Neural progenitor cell (in vitro differentiated cells): ENCODE results near the gene DOCK3. TPM values are rescaled to one million over a fixed set of nuclear protein-coding genes. Genes with fewer than 3 reads are reported as not detected.
"Not testable (repeated sequence)": the region's sequence is repeated elsewhere in the genome, so short reads cannot be mapped to it uniquely, and the experiment has no call there.

Source experiments
- DNase-seq: peaks from one replicate; pipeline ENCODE4 v3.0.0-alpha.2; 2016; ENCODE audit warnings: low spot score
- H2AFZ ChIP-seq: fragments of 200-600 bp; sonication (generic); replicated peaks from 2 replicates; pipeline ENCODE4 v1.6.1; 2016; ENCODE audit warnings: antibody characterized with exemption
- H3F3A ChIP-seq: fragments of 200-600 bp; sonication (generic); 2 replicates; pipeline ENCODE4 v1.6.1; 2016; ENCODE audit warnings: antibody characterized with exemption, low read depth
- H3K27ac ChIP-seq: fragments of 200-600 bp; sonication (generic); 2 replicates; pipeline ENCODE4 v1.5.1; 2016; ENCODE audit warnings: mild to moderate bottlenecking
- H3K27me3 ChIP-seq: fragments of 200-600 bp; sonication (generic); 2 replicates; pipeline ENCODE4 v1.6.1; 2016; ENCODE audit warnings: mild to moderate bottlenecking, moderate library complexity
- H3K36me3 ChIP-seq: fragments of 200-600 bp; sonication (generic); 2 replicates; pipeline ENCODE4 v1.5.1; 2016
- H3K4me1 ChIP-seq: fragments of 200-600 bp; sonication (generic); 2 replicates; pipeline ENCODE4 v1.6.1; 2016; ENCODE audit warnings: mixed run types
- H3K4me2 ChIP-seq: fragments of 200-600 bp; sonication (generic); 2 replicates; pipeline ENCODE4 v1.6.1; 2016
- H3K4me3 ChIP-seq: fragments of 200-600 bp; sonication (generic); 2 replicates; pipeline ENCODE4 v1.5.1; 2016
- H3K79me2 ChIP-seq: fragments of 200-600 bp; sonication (generic); 2 replicates; pipeline ENCODE4 v1.6.1; 2016; ENCODE audit warnings: low read depth
- H3K9ac ChIP-seq: fragments of 200-600 bp; sonication (generic); 2 replicates; pipeline ENCODE4 v1.6.1; 2016
- H3K9me3 ChIP-seq: fragments of 200-600 bp; sonication (generic); 2 replicates; pipeline ENCODE4 v1.5.1; 2016; ENCODE audit warnings: low read depth
- H4K20me1 ChIP-seq: fragments of 200-600 bp; sonication (generic); 2 replicates; pipeline ENCODE4 v1.6.1; 2016; ENCODE audit warnings: low read depth
- H3K27ac Mint-ChIP-seq: 3 replicates; pipeline ENCODE4 v1.8.0; 2021; ENCODE audit warnings: mixed read lengths
- H3K27me3 Mint-ChIP-seq: 2 replicates; pipeline ENCODE4 v1.8.0; 2022; ENCODE audit warnings: low read depth, mild to moderate bottlenecking, inconsistent platforms, moderate library complexity, mixed read lengths; ENCODE audit not compliant: insufficient read depth
- H3K36me3 Mint-ChIP-seq: 3 replicates; pipeline ENCODE4 v1.8.0; 2021; ENCODE audit warnings: mixed read lengths
- H3K4me1 Mint-ChIP-seq: 3 replicates; pipeline ENCODE4 v1.8.0; 2021; ENCODE audit warnings: mixed read lengths
- H3K4me3 Mint-ChIP-seq: 3 replicates; pipeline ENCODE4 v1.8.0; 2021; ENCODE audit warnings: mild to moderate bottlenecking, moderate library complexity, mixed read lengths
- H3K9me3 Mint-ChIP-seq: 3 replicates; pipeline ENCODE4 v1.8.0; 2020; ENCODE audit warnings: mixed read lengths
- CTCF ChIP-seq: fragments of 200-600 bp; sonication (generic); IDR thresholded peaks from 2 replicates; pipeline ENCODE4 v1.5.1; 2017; ENCODE audit warnings: antibody characterized with exemption, mild to moderate bottlenecking
- EZH2 ChIP-seq: fragments of 200-600 bp; sonication (generic); IDR thresholded peaks from 2 replicates; pipeline ENCODE4 v1.6.1; 2017; ENCODE audit warnings: antibody characterized with exemption, mild to moderate bottlenecking, moderate library complexity
- EZH2phosphoT487 ChIP-seq: fragments of 200-600 bp; sonication (generic); IDR thresholded peaks from 2 replicates; pipeline ENCODE4 v1.6.1; 2017; ENCODE audit warnings: antibody characterized with exemption
- total RNA-seq: library from RNA; depleted of rRNA; stranded (reverse); fragments of >200 nt; gene quantifications from 2 replicates; pipeline ENCODE4 v1.2.3, GENCODE V29; 2015; ENCODE audit warnings: low replicate concordance

Gene DOCK3
- total RNA-seq, 1 donor from 2014 or later, result 10.7 TPM

DNA sequence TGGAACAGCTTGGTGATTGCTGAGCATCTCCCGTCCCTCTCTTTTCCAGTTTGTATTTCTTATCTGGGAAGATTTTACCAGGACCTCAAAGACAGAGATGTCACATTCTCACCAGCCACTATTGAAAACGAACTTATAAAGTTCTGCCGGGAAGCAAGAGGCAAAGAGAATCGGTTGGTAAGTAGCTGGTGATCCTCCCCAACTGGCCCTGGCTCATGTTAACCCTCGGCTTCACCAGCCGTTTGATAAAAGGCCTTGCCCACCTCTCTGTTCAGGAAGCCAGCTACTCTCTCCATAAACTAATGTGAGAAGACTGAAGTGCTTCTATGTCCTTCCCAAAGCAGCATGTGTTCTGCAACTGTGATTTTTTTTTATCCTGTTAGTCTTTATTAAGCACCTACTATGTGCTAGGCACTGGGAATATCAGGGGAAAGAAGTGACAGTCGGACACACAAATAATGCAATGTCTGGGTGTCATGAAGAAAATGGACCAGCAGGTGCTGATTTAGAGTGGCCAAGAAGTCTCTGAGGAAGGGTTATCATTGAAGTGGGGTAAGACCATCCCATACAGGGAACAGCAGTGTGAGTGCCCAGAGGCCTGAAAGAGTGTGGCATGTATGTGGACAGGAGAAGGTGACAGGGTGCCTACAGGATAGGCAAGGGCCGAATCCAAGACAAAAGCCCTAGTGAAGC is 711.6 kb downstream of the DOCK3 start:
- Mint-ChIP-seq H3K36me3 (peaks cover 24% of the 10 kb centered on the region), H3K4me3 (peak overlapping the region; percentile 99), H3K4me1 (peaks cover 40% of the 10 kb centered on the region), H3K9me3 (no peaks in the 10 kb centered on the region), H3K27ac (no peak overlapping the region), H3K27me3 (peaks cover 10% of the 10 kb centered on the region)
- DNase-seq, result no peak
- Histone ChIP-seq H3K27ac (no peak overlapping the region), H3K36me3 (no peaks in the 10 kb centered on the region), H2AFZ (no peak overlapping the region), H3K9ac (peak overlapping the region; percentile 88), H3K4me2 (peak overlapping the region; percentile 85), H3K79me2 (peaks cover 49% of the 10 kb centered on the region), H3K27me3 (no peaks in the 10 kb centered on the region), H3K4me3 (peak overlapping the region; percentile 79), H4K20me1 (peaks cover 36% of the 10 kb centered on the region), H3F3A (peaks cover 60% of the 10 kb centered on the region), H3K4me1 (peaks cover 22% of the 10 kb centered on the region), H3K9me3 (no peaks in the 10 kb centered on the region)
- TF ChIP-seq CTCF (no peak), EZH2phosphoT487 (no peak), EZH2 (no peak)

- no peak overlapping the region for H3K9ac ChIP-seq
- H3K79me2 ChIP-seq, result peaks cover 54% of the 10 kb centered on the region
- Mint-ChIP-seq H3K36me3 (peaks cover 21% of the 10 kb centered on the region), H3K4me3 (peak overlapping the region; percentile 99), H3K27me3 (peaks cover 8% of the 10 kb centered on the region), H3K9me3 (no peaks in the 10 kb centered on the region), H3K4me1 (peaks cover 40% of the 10 kb centered on the region), H3K27ac (no peak overlapping the region)
- no peak for TF ChIP-seq EZH2
- peak overlapping the region; percentile 85 for H3K4me2 ChIP-seq
- H3K27me3 ChIP-seq, result no peaks in the 10 kb centered on the region
- no peak for DNase-seq
- peak overlapping the region; percentile 79 for H3K4me3 ChIP-seq
- no peaks in the 10 kb centered on the region for H3K9me3 ChIP-seq
- peaks cover 36% of the 10 kb centered on the region for H4K20me1 ChIP-seq
- peaks cover 60% of the 10 kb centered on the region for H3F3A ChIP-seq
- peaks cover 22% of the 10 kb centered on the region for H3K4me1 ChIP-seq
- no peak overlapping the region for H3K27ac ChIP-seq
- H3K36me3 ChIP-seq, result no peaks in the 10 kb centered on the region
- H2AFZ ChIP-seq, result no peak overlapping the region
These were observed 712.1 kb downstream of the DOCK3 start for GRCh38 chr3:51386852-51387229.

- Histone ChIP-seq H3K4me1 (peaks cover 26% of the 10 kb centered on the region), H3K4me2 (peak overlapping the region; percentile 85), H3K79me2 (peaks cover 59% of the 10 kb centered on the region), H4K20me1 (peaks cover 39% of the 10 kb centered on the region), H3F3A (peaks cover 60% of the 10 kb centered on the region)
- not testable (repeated sequence) for H3K36me3 ChIP-seq, H3K9me3 Mint-ChIP-seq, H3K9me3 ChIP-seq, DNase-seq, H3K27ac ChIP-seq, H2AFZ ChIP-seq, H3K9ac ChIP-seq, H3K27me3 ChIP-seq, H3K4me3 ChIP-seq, H3K27ac Mint-ChIP-seq, H3K27me3 Mint-ChIP-seq
- Mint-ChIP-seq H3K4me3 (peak overlapping the region; percentile 99), H3K4me1 (peaks cover 40% of the 10 kb centered on the region), H3K36me3 (peaks cover 20% of the 10 kb centered on the region)
These were observed 712.6 kb downstream of the DOCK3 start for GRCh38 chr3:51387281-51387680.

- TF ChIP-seq EZH2phosphoT487, result no peak
- TF ChIP-seq EZH2, result no peak
- peak; percentile 11 for TF ChIP-seq CTCF
- peaks cover 7% of the 10 kb centered on the region for H3K36me3 ChIP-seq
- peaks cover 51% of the 10 kb centered on the region for H4K20me1 ChIP-seq
- Mint-ChIP-seq H3K27me3 (peaks cover 10% of the 10 kb centered on the region), H3K4me1 (peaks cover 43% of the 10 kb centered on the region), H3K36me3 (peaks cover 31% of the 10 kb centered on the region), H3K9me3 (peaks cover 6% of the 10 kb centered on the region), H3K4me3 (no peak overlapping the region), H3K27ac (no peak overlapping the region)
- H3F3A ChIP-seq, result peaks cover 60% of the 10 kb centered on the region
- H3K4me2 ChIP-seq, result no peak overlapping the region
- no peaks in the 10 kb centered on the region for H3K27me3 ChIP-seq
- H3K27ac ChIP-seq, result no peak overlapping the region
- no peaks in the 10 kb centered on the region for H3K9me3 ChIP-seq
- H2AFZ ChIP-seq, result no peak overlapping the region
- H3K4me3 ChIP-seq, result no peak overlapping the region
- no peak for DNase-seq
- peaks cover 64% of the 10 kb centered on the region for H3K79me2 ChIP-seq
- H3K9ac ChIP-seq, result no peak overlapping the region
- peaks cover 34% of the 10 kb centered on the region for H3K4me1 ChIP-seq
These were observed 713.7 kb downstream of the DOCK3 start for GRCh38 chr3:51388286-51389029.
